GM21423 (cell line): ENCODE results near the gene MFAP3.
A peak's percentile ranks its signal among the peaks of the same experiment; 100 is the strongest.
"Not testable (repeated sequence)": the region's sequence is repeated elsewhere in the genome, so short reads cannot be mapped to it uniquely, and the experiment has no call there.

Source experiments
- ATAC-seq: cut with Tn5 transposase; IDR thresholded peaks from one replicate; pipeline ENCODE4 v1.9.1; 2021; ENCODE audit warnings: mild to moderate bottlenecking, moderate library complexity; ENCODE audit not compliant: unreplicated experiment

MFAP3 gene

DNA sequence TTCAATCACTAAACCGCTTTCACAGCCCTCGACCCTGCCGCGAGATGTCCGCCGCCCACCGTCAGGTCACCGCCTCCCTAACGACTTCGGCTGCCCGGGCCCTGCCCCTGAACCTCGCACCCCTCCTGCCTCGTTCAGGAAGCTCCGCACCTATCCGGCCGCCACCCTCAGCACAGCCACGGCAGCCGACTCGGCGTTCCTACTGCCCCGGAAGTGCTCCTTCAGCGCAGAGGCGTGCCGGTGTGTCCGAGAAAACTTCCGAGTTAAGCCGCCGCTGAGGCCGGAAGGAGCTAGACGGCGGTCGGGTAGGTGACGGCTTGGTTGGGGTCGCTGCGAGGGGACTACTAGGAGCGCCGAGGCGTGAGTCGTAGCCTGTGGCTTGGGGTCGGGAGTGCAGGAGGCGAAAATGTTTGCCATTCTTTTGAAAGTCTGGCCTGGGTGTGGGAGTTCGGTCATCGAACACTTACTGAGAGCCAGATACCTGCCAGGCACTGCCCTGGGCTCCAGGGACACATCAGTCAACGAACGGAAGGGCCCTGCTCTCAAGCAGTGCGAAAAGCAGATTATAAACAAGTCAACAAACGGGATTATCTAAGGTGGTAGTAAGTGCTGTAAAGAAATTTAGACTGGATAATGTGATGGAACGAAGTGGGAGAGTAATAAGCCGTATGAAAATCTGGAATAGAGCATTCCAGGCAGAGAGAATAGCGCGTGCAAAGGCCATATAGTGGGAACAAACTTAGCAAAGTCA, at the start of gene MFAP3, which contains the start of gene FAM114A2:
Gene MFAP3 (plus strand): TSS at position 261 of the 751 bp plus-strand sequence. CDS start 10,756 bp downstream, outside the sequence.
Gene FAM114A2 (minus strand): TSS at position 204 of the 751 bp plus-strand sequence. CDS start 3,957 bp downstream, outside the sequence.
- peak; percentile 98 for ATAC-seq

DNA sequence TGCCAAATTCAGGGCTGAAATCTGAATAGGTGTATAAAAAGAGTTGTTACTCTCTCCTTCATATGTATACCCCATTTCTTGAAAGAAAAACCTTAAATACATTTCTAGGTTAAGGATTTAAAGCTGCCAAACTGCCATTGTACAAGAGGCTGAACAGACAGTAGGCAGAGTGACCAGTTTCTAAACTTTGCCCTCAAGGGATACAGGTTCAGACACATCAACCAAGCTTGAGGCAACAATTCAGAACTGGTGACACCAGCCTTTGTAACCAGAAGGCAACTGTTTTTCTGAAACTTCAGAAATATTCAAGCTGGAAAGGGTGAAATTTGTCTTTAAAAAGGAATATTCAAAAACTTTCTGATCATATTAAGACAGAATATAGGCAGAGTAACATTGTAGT, 47.6 kb upstream of the MFAP3 start:
- ATAC-seq: no peak

DNA sequence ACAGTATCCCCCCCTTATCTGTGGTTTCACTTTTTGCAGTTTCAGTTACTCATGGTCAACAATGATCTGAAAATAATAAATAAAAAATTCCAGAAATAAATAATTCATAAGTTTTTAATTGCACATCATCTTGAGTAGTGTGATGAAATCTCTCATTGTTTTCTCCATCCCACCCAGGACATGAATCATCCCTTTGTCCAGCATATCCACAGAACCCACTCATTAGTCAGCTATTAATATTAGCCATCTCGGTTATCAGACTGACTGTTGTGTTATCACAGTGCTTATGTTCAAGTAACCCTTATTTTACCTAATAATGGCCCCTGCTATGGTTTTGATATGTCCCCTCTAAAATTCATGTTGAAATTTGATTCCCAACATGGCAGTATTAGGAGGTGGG, 40.8 kb upstream of the MFAP3 start:
- ATAC-seq: no peak

DNA sequence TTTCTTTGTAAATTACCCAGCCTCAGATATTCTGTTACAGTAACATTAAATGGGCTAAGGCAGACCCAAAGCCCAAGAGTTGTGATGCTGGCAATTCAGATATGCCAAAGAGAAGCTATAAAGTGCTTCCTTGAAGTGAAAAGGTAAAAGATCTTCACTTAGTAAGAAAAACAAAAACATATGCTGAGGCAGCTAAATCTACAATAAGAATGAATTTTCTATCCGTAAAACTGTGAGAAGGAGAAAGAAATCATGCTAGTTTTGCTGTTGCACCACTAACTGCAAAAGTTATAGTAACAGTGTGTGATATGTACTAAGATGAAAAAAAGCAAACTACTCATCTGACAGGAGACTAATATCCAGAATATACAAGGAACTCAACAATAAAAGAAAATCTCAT, 40.0 kb upstream of the MFAP3 start:
- ATAC-seq: no peak

DNA sequence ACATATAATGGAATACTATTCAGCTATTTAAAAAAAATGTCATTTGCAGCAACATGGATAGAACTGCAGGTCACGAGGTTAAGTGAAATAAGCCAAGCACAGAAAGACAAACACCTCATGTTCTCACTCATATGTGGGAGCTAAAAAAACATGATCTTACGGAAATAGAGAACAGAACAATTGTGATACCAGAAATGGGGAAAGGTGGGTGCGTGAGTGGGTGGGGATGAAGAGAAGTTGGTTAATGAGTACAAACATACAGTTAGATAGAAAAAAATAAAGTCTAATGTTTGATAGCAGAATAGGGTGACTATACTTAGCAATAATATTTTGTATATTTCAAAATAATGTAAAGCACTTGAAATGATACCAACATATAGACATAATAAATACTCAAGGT, 38.8 kb upstream of the MFAP3 start:
- no peak for ATAC-seq

DNA sequence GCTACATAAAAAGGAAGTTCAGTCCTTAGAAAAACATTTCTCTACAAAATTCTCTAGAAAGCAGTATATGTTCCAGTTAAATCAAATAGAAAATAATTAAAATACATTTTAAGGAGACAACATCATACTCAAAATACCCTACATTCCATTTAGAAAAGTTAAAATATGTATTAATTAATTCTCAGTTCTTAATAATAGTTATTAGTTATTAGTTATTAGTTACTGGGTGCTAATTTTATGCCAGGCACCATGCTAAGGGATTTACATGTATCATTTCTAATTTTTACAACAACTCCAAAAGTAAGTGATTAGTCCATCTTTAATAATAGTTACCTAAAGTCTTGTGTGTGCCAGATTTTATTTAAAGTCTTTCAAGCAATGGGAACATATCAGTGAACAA, 38.1 kb upstream of the MFAP3 start:
- ATAC-seq: no peak

DNA sequence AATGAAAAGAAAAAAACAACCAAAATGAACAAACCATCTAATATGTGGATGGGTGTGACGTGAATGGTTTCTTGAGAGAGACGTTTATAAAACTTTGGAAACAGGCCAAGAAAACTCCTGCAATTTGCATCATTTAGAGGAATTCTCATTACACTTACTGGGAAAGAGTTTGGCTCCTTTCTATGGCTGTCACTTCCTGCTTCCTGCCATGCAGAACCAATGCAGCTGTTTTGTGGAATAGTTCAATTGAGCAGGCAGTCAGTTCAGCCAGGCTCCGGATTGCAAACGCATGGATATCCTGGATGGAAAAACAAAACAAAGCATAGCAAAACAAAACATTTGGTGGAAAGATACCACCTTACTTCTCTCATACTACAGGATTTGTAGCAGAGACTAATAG, 36.7 kb upstream of the MFAP3 start:
- no peak for ATAC-seq

DNA sequence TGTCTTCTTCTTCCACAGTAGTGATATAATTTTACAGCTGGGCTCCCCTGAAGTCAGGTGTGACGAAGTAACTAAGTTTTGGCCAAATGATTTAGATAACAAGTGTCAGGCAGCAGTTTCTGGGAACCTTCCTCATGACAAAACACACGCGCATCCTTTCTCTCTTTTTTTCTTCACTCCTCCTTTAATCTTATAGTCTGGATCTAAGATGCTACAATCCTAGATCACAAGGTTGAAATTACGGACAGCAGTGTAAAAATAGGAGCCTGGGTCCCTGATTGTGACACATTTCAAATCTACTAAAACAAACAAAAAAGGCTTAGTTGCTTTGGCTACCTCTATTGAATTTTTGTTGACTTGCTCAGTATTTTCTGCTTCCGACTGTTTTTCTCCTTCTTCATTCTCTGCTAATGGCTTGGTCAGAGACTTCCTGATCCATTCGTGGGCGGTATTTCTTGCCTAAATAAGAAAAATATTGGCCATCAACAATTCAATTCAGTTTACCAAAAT, 36.2 kb upstream of the MFAP3 start:
- no peak for ATAC-seq

DNA sequence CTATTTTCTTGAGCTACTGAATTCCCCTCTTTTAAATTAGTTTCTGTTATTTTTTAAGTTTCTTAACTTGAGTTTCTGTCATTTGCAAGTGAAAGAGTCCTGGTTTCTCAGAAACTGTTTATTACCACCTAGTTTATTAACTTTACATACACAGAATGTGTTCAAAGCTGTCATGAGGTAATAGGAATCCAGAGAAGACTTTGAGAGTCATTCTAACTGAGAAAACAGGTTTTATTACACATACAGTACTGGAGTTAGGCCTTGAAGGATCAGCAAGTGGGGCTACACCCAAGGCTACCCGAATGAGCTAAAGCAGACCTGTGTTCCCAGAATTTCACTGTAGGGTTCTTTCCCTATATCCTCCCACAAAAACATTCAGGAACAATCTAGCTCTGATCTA, 33.1 kb upstream of the MFAP3 start:
- no peak for ATAC-seq

DNA sequence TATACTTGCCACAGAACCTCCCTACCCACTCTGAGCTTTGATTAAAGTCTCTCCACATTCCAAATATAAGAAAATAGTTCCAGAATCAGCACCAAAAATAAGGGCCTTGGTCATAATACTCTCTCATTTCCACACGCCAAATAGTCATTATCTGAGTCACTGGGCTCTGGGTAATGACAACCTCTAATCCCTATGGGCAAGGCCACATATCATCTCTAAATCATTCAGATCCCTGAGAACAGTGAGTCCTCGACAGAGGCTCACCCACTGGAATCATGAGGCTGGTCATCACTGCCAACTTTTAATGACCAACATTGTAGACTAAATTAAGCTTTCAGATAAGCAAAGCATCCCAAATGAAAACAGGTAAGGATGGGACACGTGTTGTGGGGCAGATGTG, 28.1 kb upstream of the MFAP3 start:
- ATAC-seq: no peak

DNA sequence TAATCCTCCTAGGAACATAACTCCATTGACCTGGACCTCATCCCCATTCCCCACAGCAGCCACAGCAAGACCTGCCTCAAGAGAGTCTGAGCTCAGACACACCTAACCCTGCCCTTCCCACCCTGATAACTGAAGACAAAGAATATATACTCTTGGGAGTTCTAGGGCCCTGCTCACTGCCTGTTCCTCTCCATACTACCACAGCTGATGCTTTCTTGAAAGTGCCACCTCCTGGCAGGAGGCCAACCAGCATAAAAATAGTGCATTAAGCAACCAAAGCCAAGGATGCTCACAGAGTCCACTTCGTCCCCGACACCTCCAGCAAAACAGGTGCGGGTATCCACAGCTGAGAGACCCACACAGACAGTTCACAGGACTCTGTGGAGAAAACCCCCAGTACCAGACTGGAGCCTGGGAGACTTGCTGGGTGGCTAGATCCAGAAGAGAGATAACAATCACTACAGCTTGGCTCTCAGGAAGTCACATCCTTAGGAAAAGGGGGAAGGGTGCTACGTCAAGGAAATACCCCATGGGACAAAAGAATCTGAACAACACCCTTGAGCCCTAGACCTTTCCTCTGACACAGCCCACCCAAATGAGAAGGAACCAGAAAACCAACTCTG, 23.6 kb upstream of the MFAP3 start:
- no peak for ATAC-seq

DNA sequence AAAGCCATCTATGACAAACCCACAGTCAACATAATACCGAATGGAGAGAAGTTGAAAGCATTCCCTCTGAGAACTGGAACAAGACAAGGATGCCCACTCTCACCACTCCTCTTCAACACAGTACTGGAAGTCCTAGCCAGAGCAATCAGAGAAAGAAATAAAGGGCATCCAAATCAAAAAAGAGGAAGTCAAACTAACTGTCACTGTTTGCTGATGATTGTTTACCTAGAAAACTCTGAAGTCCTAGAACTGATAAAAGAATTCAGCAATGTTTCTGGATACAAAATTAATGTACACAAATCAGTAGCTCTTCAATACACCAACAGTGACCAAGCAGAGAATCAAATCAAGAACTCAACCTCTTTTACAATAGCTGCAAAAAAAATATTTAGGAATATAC, 19.8 kb upstream of the MFAP3 start:
- ATAC-seq: not testable (repeated sequence)

DNA sequence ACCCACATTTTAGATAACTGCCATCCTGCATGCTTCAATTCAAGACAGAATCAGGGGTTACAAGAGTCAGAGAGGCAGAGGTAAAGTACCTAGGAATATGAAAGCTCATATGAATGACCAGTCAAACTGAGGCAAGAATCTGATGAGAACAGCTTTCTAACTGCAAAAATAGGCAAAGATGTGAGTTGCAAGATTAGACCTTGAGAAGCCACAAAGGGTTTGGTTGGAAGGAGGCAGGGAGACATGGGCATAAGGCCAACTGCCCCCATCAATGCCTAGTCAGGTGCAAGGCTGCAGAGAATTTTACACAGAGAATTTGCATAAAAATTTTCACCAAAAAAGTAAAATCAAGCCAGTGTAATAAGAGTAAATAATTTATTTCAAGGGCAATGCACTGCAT, 12.8 kb upstream of the MFAP3 start:
- no peak for ATAC-seq

DNA sequence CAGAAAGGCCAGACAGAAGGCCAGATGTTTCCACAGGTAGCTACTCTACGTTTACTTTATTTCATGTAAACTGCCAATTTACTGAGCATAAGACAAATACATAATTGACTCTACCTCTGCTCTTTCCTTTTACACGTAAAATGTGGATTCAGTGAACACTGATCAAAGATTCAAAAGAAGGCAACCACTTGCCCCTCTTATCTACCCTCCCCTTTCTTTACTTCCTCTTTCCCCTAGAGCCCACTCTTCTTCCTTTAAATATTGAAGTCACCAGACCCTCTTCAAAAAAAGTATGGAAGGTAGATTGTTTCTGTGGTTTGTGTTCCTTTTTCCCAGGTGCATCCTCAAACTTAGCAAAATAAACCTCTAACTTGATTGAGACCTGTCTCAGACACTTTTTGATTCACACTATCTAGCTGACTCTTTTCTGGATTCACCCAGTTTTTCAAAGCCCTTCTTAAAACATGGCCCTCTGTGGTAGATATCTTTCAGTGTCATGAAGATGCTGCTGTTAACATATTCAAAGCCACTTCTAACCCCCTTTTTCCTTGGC, 6.8 kb upstream of the MFAP3 start:
- no peak for ATAC-seq

DNA sequence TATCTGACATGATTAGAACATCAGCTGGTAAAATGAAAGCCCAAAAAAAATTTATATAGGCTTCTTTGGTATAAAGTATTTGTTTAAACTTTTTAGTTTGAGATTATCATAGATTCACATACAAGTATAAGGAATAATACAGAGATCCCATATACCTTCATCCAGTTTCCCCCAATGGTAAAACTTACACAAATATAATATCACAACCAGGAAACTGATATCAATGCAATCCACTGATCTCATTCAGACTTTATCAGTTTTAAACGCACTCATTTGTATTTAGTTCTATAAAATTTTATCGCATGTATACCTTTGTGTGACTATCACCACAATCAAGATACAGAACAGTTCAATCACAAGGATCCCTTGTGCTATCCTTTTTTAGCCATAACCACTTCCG, 3.8 kb upstream of the MFAP3 start:
- ATAC-seq: no peak

DNA sequence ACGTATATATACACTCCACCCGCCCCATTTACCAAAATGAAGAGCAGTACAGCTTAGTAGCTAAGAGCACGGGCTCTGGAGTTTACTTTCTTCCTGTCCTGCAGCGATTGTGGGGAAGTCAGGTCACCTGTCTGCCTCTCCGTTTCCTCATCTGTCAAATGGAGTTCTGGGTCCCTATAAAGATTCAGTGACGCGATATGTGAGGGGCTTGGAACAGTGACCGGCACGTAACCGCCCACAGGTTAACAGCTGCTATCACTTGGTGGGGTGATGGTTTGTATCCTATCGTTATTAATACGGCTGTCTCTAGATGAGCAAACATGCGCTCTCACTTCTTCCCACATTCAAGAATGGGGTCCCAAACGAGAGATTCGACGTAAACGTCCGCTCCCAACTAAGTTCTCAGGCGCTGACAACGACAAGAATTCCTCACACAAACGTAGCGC, 483 bp upstream of the MFAP3 start:
- peak; percentile 51 for ATAC-seq

DNA sequence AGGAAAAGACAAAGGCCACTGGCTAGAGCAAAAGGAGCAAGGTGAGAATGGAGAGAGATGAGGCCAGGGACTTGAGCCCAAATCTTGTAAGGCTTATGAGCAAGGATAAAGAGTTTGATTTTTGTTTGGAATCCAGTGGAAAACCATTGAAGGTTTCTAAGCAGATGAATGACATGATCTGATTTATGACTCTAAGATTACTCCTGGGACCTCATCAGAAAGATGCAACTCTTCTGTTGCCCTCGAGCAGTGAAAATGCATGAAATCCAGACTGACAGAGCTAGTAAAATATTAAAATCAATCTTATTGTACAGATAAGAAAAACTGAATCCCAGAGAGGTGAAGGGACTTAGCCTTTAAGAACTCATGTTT, 677 bp downstream of the MFAP3 start:
- no peak for ATAC-seq

DNA sequence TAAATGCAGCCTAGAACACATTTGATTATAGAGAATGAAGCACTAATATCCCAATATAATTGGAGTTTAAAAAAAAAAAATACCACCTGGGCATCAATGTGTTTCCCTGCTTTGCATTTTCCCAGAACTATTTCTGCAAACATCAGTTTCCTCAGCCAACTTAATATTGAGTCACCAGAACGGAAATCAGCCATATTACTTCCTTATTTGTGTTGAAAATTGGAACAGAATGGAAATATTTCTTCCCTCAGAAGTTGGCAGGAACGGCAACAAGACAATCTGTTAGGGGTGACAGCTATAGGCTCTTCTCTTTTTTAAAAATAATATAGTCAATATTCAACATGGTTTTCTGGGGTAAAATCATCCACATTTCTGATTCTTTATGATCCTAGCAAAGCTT, 4.0 kb downstream of the MFAP3 start:
- ATAC-seq: no peak

DNA sequence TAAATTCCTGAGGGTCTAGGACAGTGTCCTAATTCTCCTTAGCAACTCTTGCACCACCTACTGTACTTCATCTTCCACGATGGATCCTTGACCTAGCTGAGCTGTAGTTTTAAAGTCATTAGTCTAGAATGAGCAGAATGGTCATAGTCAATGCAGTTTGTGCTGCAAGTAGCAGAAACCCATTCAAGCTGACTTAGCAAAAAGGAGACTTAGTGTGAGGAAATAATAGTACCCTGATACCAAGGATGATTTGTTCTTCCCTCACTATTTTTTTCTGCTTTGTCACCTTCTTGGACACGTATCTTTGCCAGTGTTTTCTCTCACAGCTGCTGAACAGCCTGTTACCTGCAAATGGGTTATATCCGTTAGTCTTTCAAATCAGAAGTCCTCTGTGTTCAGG, 5.3 kb downstream of the MFAP3 start:
- ATAC-seq: no peak

DNA sequence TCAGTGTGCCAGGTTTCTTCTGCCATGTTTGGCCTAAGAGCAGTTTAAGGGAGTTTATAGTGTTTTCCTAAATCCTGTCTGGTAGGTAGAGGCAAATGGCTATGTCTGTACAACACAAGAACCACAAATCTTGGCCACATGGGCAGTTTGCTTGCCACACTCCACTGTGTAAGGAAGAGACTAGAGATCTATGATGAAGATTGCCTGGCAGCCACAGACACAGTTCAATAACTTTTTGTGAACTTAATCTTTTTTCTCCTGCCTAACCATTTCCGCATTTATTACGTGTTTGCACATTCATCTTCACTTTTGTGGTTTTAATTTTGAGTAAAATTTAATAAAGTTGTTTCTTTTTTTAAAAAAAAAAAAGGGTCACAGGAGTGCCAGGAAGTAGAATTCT, 5.8 kb downstream of the MFAP3 start:
- ATAC-seq: no peak

DNA sequence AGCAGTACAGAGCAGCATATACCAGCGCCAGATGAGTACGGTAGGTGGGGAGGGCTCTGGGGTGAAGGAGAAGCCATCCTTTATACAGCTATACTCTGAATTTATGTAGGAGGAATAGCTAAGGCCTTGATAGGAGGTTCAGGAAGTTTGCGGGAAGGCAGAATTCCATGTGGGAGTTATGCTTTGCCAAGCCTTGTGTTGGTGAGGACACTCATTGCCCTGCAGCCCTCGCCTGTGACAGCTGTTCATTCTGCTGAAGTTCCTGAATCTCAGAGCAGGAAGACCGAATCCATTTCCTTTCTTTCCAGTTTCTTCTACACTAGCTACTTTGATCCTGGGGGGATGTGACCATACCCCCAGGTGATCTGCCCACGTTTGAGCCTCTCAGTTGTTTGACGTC, 7.7 kb downstream of the MFAP3 start:
- ATAC-seq: no peak

DNA sequence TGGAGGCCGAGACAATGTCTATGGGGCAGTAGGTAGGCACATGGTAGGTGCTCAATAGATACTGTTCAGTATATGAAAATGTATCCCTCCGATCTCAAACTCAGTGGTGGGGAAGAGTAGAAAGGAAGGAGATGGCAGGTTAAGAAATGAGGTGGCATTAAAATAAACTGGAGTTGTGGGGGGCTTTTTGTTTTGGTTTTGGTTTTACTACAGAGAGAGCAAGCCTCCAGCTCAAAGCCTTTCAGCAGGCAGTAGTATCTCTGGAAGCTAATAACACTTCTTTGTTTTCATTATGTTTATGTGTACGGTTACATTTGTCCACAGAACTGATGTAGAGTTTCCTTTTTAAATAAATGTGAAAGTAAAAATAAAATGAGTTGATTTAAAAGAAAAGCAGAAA, 8.6 kb downstream of the MFAP3 start:
- ATAC-seq: no peak
